HCT116 (cell line): Measurements from ENCODE around the gene MYADML2. TPM values are rescaled to one million over a fixed set of nuclear protein-coding genes. Genes with fewer than 3 reads are reported as not detected.

Experiments
- ATAC-seq: fragments of 200-7000 bp; cut with Tn5 transposase; 2 replicates; pipeline ENCODE4 v1.9.1; 2020; ENCODE audit warnings: mild to moderate bottlenecking, moderate library complexity
- BruUV-seq: library from RNA; stranded (reverse); fragments of 400-500 nt; replicated peaks from 2 replicates; lab custom pipeline; 2021; lab: Mats Ljungman, UMichigan
- CTCF ChIA-PET: fragments of 300-600 bp; sonication (Branson Sonifier 250); formaldehyde crosslinking; loops from one replicate; lab custom pipeline; 2021; ENCODE audit warnings: antibody characterized with exemption; lab: Charles Lee
- POLR2A ChIA-PET: fragments of 300-600, 350-600 bp; sonication (Branson Sonifier 250); formaldehyde crosslinking; loops from one replicate; lab custom pipeline; 2021; ENCODE audit warnings: antibody characterized with exemption; lab: Charles Lee
- RAD21 ChIA-PET, 2 experiments: fragments of 300-600 bp; sonication (Branson Sonifier 250); formaldehyde crosslinking; loops; one replicate each; lab custom pipeline; 2023; ENCODE audit warnings: low total read pairs in 2 of 2; ENCODE audit not compliant: uncharacterized antibody in 2 of 2, unreplicated experiment in 2 of 2, low non-redundant PET in 1 of 2; lab: Charles Lee
- DNase-seq: peaks from one replicate; pipeline ENCODE4 v3.0.0-alpha.2; 2010; ENCODE audit warnings: low read depth, low spot score
- H2AFZ ChIP-seq: fragments of 200-600 bp; shearing (Covaris generic), sonication (generic); 2 replicates; pipeline ENCODE4 v1.6.1; 2017; ENCODE audit warnings: low read depth, mixed run types, mixed read lengths, antibody characterized with exemption, low read length; ENCODE audit not compliant: poor library complexity, severe bottlenecking
- H3K27ac ChIP-seq: 2 replicates; pipeline ENCODE4 v1.5.1; 2012; ENCODE audit warnings: low read depth, low read length
- H3K27me3 ChIP-seq: fragments of 200-600 bp; sonication (generic); 2 replicates; pipeline ENCODE4 v1.6.1; 2016; ENCODE audit warnings: mixed run types, low read length, mixed read lengths; ENCODE audit not compliant: insufficient read depth
- H3K36me3 ChIP-seq, 2 experiments: fragments of 200-500 bp in 1 of 2; fragments of 200-600 bp in 1 of 2; sonication (Bioruptor generic) in 1 of 2; sonication (generic) in 1 of 2; 2 replicates each; pipeline versions ENCODE4 v1.5.1 to v1.6.1; 2014 to 2016; ENCODE audit warnings: low read length in 2 of 2, inconsistent platforms in 1 of 2, mixed read lengths in 1 of 2, mixed run types in 1 of 2; ENCODE audit not compliant: insufficient read depth in 2 of 2, control insufficient read depth in 1 of 2
- H3K4me1 ChIP-seq, 2 experiments: fragments of 200-600 bp in 1 of 2; sonication (generic) in 1 of 2; 2 replicates each; pipeline versions ENCODE4 v1.5.1 to v1.6.1; 2012 to 2017; ENCODE audit warnings: low read length in 2 of 2, inconsistent platforms in 1 of 2, mild to moderate bottlenecking in 1 of 2, mixed read lengths in 1 of 2, mixed run types in 1 of 2, moderate library complexity in 1 of 2; ENCODE audit not compliant: insufficient read depth in 2 of 2, control insufficient read depth in 1 of 2
- H3K4me2 ChIP-seq: fragments of 200-600 bp; sonication (generic); 2 replicates; pipeline ENCODE4 v1.6.1; 2017; ENCODE audit warnings: mixed run types, low read length, mixed read lengths
- H3K4me3 ChIP-seq, 2 experiments: fragments of 200-600 bp in 1 of 2; sonication (generic) in 1 of 2; replicated peaks in 1 of 2; 2 replicates each; pipeline ENCODE4 v1.5.1; 2011 to 2016; ENCODE audit warnings: low read length in 2 of 2, control low read depth in 1 of 2, low read depth in 1 of 2, mild to moderate bottlenecking in 1 of 2, mixed read lengths in 1 of 2, mixed run types in 1 of 2
- H3K79me2 ChIP-seq: fragments of 200-600 bp; sonication (generic); 2 replicates; pipeline ENCODE4 v1.6.1; 2017; ENCODE audit warnings: mild to moderate bottlenecking, mixed run types, low read length, moderate library complexity, mixed read lengths; ENCODE audit not compliant: insufficient read depth
- H3K9ac ChIP-seq: fragments of 200-600 bp; sonication (generic); 2 replicates; pipeline ENCODE4 v1.6.1; 2016; ENCODE audit warnings: low read length, mixed read lengths
- H3K9me2 ChIP-seq: fragments of 200-600 bp; sonication (generic), shearing (Covaris generic); 2 replicates; pipeline ENCODE4 v1.6.1; 2017; ENCODE audit warnings: mixed run types, mild to moderate bottlenecking, moderate library complexity; ENCODE audit not compliant: insufficient read depth
- H3K9me3 ChIP-seq, 2 experiments: fragments of 200-500 bp in 1 of 2; fragments of 200-600 bp in 1 of 2; sonication (Bioruptor generic) in 1 of 2; sonication (generic) in 1 of 2; 2 replicates each; pipeline ENCODE4 v1.6.1; 2014 to 2017; ENCODE audit warnings: low read length in 2 of 2, mixed read lengths in 2 of 2, inconsistent platforms in 1 of 2, low read depth in 1 of 2, mild to moderate bottlenecking in 1 of 2, mixed run types in 1 of 2, moderate library complexity in 1 of 2; ENCODE audit not compliant: control insufficient read depth in 1 of 2, insufficient read depth in 1 of 2
- H4K20me1 ChIP-seq: fragments of 200-600 bp; sonication (generic), shearing (Covaris generic); 2 replicates; pipeline ENCODE4 v1.6.1; 2017; ENCODE audit warnings: mixed run types, mild to moderate bottlenecking, moderate library complexity; ENCODE audit not compliant: insufficient read depth
- ELF1 ChIP-seq: IDR thresholded peaks from 2 replicates; pipeline ENCODE4 v1.6.1; 2012; ENCODE audit warnings: low read depth, borderline replicate concordance
- EZH2 ChIP-seq: fragments of 200-600 bp; sonication (generic); IDR thresholded peaks from 2 replicates; pipeline ENCODE4 v1.6.1; 2017; ENCODE audit warnings: antibody characterized with exemption, mixed run types
- FOSL1 ChIP-seq: IDR thresholded peaks from 2 replicates; pipeline ENCODE4 v1.6.1; 2012; ENCODE audit warnings: low read depth
- RAD21 ChIP-seq: IDR thresholded peaks from 2 replicates; pipeline ENCODE4 v1.6.1; 2012; ENCODE audit warnings: low read depth, mild to moderate bottlenecking
- SRF ChIP-seq: IDR thresholded peaks from 2 replicates; pipeline ENCODE4 v1.6.1; 2012; ENCODE audit warnings: low read depth
- YY1 ChIP-seq: IDR thresholded peaks from 2 replicates; pipeline ENCODE4 v1.6.1; 2011; ENCODE audit warnings: low read length, low read depth, moderate library complexity, mild to moderate bottlenecking; ENCODE audit not compliant: insufficient replicate concordance; ENCODE audit errors: extremely low read depth
- ZFX ChIP-seq: fragments of 450-650 bp; IDR thresholded peaks from 2 replicates; pipeline ENCODE4 v1.6.1; 2017
- intact Hi-C: fragments of 100-400 bp; cut with micrococcal nuclease; formaldehyde crosslinking; loops from 2 replicates; pipeline ENCODE4 v1.10.0; 2022
- total RNA-seq: library from RNA; stranded (reverse); gene quantifications from one replicate; pipeline ENCODE4 v1.2.1, GENCODE V29; 2021; ENCODE audit not compliant: unreplicated experiment
- TF ChIP-seq, protein P1 (sequence below): IDR thresholded peaks from 2 replicates; pipeline ENCODE4 v1.6.1; 2012
- TF ChIP-seq, protein P2 (sequence below), 3 experiments: fragments of 200-600 bp in 1 of 3; sonication (generic) in 1 of 3; IDR thresholded peaks in 2 of 3; conservative IDR thresholded peaks in 1 of 3; 2 replicates each; pipeline ENCODE4 v1.5.1; 2012 to 2017; ENCODE audit warnings: low read depth in 2 of 3, low read length in 2 of 3, antibody characterized with exemption in 1 of 3, borderline replicate concordance in 1 of 3, control low read depth in 1 of 3, mild to moderate bottlenecking in 1 of 3, mixed read lengths in 1 of 3, mixed run types in 1 of 3, moderate library complexity in 1 of 3; ENCODE audit not compliant: insufficient read depth in 1 of 3

MYADML2 gene
- total RNA-seq, 1 experiment from 2014 or later: not detected

DNA sequence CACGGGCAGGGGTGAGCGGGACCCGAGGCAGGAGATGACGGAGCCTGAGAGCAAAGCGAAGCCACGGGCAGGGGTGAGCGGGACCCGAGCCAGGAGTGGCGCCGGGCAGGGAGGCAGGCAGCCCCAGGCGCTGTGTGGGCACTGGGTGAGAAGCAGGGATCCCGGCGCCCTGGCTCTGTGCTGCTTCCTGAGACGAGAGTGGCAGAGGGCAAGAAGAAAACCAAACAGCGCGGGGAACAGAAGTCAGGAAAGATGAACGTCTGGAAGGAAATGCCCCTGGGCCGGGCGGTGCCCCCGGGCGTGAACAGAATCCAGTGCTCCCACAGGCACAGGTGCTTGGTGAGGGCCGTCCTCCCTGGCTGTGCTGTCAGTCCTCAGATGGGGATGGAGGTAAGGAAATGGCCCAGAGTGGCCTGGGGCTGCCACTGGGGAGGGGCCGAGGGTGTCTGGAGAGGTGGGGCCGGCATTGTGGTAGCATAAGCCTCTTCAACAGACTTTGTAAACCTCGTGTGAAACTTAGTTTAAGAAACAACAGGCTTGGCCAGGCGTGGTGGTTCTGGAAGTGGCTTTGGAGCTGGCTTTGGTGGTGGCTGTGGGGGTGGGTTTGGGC, 40.2 kb upstream of the MYADML2 start:
- Histone ChIP-seq H4K20me1 (no peaks in the 10 kb centered on the region), H3K27ac (no peak overlapping the region), H2AFZ (no peak overlapping the region), H3K4me2 (no peak overlapping the region), H3K9me2 (no peaks in the 10 kb centered on the region), H3K79me2 (no peaks in the 10 kb centered on the region), H3K4me1 (peaks cover 10 to 11% of the 10 kb centered on the region in 2 experiments; a peak in 3 of 4 replicates), H3K4me3 (no peak overlapping the region), H3K9ac (no peak overlapping the region), H3K27me3 (no peaks in the 10 kb centered on the region), H3K36me3 (peaks cover 13 to 16% of the 10 kb centered on the region in 2 experiments; a peak in 3 of 4 replicates), H3K9me3 (no peaks in the 10 kb centered on the region)
- TF ChIP-seq, protein P1, sequence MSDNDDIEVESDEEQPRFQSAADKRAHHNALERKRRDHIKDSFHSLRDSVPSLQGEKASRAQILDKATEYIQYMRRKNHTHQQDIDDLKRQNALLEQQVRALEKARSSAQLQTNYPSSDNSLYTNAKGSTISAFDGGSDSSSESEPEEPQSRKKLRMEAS: no peak
- TF ChIP-seq ELF1: no peak
- no peak for TF ChIP-seq RAD21
- no peak for TF ChIP-seq FOSL1
- no peak for TF ChIP-seq EZH2
- TF ChIP-seq, protein P2, sequence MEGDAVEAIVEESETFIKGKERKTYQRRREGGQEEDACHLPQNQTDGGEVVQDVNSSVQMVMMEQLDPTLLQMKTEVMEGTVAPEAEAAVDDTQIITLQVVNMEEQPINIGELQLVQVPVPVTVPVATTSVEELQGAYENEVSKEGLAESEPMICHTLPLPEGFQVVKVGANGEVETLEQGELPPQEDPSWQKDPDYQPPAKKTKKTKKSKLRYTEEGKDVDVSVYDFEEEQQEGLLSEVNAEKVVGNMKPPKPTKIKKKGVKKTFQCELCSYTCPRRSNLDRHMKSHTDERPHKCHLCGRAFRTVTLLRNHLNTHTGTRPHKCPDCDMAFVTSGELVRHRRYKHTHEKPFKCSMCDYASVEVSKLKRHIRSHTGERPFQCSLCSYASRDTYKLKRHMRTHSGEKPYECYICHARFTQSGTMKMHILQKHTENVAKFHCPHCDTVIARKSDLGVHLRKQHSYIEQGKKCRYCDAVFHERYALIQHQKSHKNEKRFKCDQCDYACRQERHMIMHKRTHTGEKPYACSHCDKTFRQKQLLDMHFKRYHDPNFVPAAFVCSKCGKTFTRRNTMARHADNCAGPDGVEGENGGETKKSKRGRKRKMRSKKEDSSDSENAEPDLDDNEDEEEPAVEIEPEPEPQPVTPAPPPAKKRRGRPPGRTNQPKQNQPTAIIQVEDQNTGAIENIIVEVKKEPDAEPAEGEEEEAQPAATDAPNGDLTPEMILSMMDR (IDR thresholded peaks at IDR 0.05 in 2 of 3, conservative IDR thresholded peaks at IDR 0.05 in 1 of 3; ENCODE audit: borderline replicate concordance in 1 of 3, insufficient read depth in 1 of 3, low read depth in 2 of 3, low read length in 2 of 3): no peak
- no peak for TF ChIP-seq SRF
- no peak for TF ChIP-seq YY1
- TF ChIP-seq ZFX: no peak
- intact Hi-C loops: no loop called here
- ATAC-seq: no peak
- ChIA-PET POLR2A (no interaction called here), RAD21 (no interaction called here), CTCF (no interaction called here)
- DNase-seq: no peak
- no TSS peak for BruUV-seq
